KOPT-K1 (cell line): ENCODE results near the gene MYO9A.
"Not testable (repeated sequence)": the region's sequence is repeated elsewhere in the genome, so short reads cannot be mapped to it uniquely, and the experiment has no call there.

ENCODE experiments used
- H3K27ac ChIP-seq: fragments of 200-600 bp; sonication (generic); 2 replicates; pipeline ENCODE4 v1.5.1; 2016; ENCODE audit warnings: antibody characterized with exemption, mild to moderate bottlenecking, low read depth, low read length; ENCODE audit not compliant: poor library complexity, severe bottlenecking
- H3K36me3 ChIP-seq: fragments of 200-600 bp; sonication (generic); 2 replicates; pipeline ENCODE4 v1.5.1; 2017; ENCODE audit warnings: antibody characterized with exemption, mild to moderate bottlenecking, low read length, moderate library complexity; ENCODE audit not compliant: insufficient read depth
- H3K9me3 ChIP-seq: fragments of 200-600 bp; sonication (generic); 2 replicates; pipeline ENCODE4 v1.5.1; 2017; ENCODE audit warnings: antibody characterized with exemption, low read length, mild to moderate bottlenecking; ENCODE audit not compliant: insufficient read depth, poor library complexity, severe bottlenecking

Gene MYO9A

GRCh38 chr15:72082176-72082575 is 35.8 kb downstream of the MYO9A start:
- no peak overlapping the region for H3K27ac ChIP-seq
- H3K9me3 ChIP-seq, result peaks cover 4% of the 10 kb centered on the region

GRCh38 chr15:72078887-72079286 is 39.1 kb downstream of the MYO9A start:
- Histone ChIP-seq H3K36me3 (no peaks in the 10 kb centered on the region), H3K9me3 (no peaks in the 10 kb centered on the region), H3K27ac (peak overlapping the region; percentile 60)

More at GRCh38 chr15:72082176-72082575, 35.8 kb downstream of the MYO9A start:
- H3K36me3 ChIP-seq, result no peaks in the 10 kb centered on the region

GRCh38 chr15:72077950-72078349 is 40.0 kb downstream of the MYO9A start:
- H3K36me3 ChIP-seq, result no peaks in the 10 kb centered on the region
- peak overlapping the region; percentile 60 for H3K27ac ChIP-seq

GRCh38 chr15:72074335-72075060 is 43.5 kb downstream of the MYO9A start:
- H3K27ac ChIP-seq, result no peak overlapping the region
- no peaks in the 10 kb centered on the region for H3K36me3 ChIP-seq
- H3K9me3 ChIP-seq, result no peaks in the 10 kb centered on the region

More at GRCh38 chr15:72077950-72078349, 40.0 kb downstream of the MYO9A start:
- H3K9me3 ChIP-seq, result no peaks in the 10 kb centered on the region

GRCh38 chr15:72071448-72071825 is 46.5 kb downstream of the MYO9A start:
- not testable (repeated sequence) for H3K9me3 ChIP-seq, H3K36me3 ChIP-seq, H3K27ac ChIP-seq

- H3K9me3 ChIP-seq, result no peaks in the 10 kb centered on the region
- no peak overlapping the region for H3K27ac ChIP-seq
These were observed 47.0 kb downstream of the MYO9A start for GRCh38 chr15:72070817-72071447.

GRCh38 chr15:72068856-72069255 is 49.1 kb downstream of the MYO9A start:
- Histone ChIP-seq H3K36me3 (no peaks in the 10 kb centered on the region), H3K27ac (no peak overlapping the region), H3K9me3 (no peaks in the 10 kb centered on the region)

More at GRCh38 chr15:72070817-72071447, 47.0 kb downstream of the MYO9A start:
- no peaks in the 10 kb centered on the region for H3K36me3 ChIP-seq

GRCh38 chr15:72065801-72066200 is 52.1 kb downstream of the MYO9A start:
- no peaks in the 10 kb centered on the region for H3K9me3 ChIP-seq

GRCh38 chr15:72063186-72063585 is 54.8 kb downstream of the MYO9A start:
- H3K27ac ChIP-seq, result no peak overlapping the region
- no peaks in the 10 kb centered on the region for H3K9me3 ChIP-seq
- H3K36me3 ChIP-seq, result no peaks in the 10 kb centered on the region

More at GRCh38 chr15:72065801-72066200, 52.1 kb downstream of the MYO9A start:
- no peaks in the 10 kb centered on the region for H3K36me3 ChIP-seq
- no peak overlapping the region for H3K27ac ChIP-seq

- H3K9me3 ChIP-seq, result no peaks in the 10 kb centered on the region
- no peak overlapping the region for H3K27ac ChIP-seq
- no peaks in the 10 kb centered on the region for H3K36me3 ChIP-seq
These were observed 55.6 kb downstream of the MYO9A start for GRCh38 chr15:72062319-72062718.

GRCh38 chr15:72060687-72061250 is 57.2 kb downstream of the MYO9A start:
- no peaks in the 10 kb centered on the region for H3K36me3 ChIP-seq
- no peaks in the 10 kb centered on the region for H3K9me3 ChIP-seq
- no peak overlapping the region for H3K27ac ChIP-seq

- no peak overlapping the region for H3K27ac ChIP-seq
- no peaks in the 10 kb centered on the region for H3K36me3 ChIP-seq
- no peaks in the 10 kb centered on the region for H3K9me3 ChIP-seq
These were observed 59.4 kb downstream of the MYO9A start for GRCh38 chr15:72058585-72058984.

- Histone ChIP-seq H3K27ac (peak overlapping the region; percentile 60), H3K36me3 (no peaks in the 10 kb centered on the region), H3K9me3 (peaks cover 6% of the 10 kb centered on the region)
These were observed 60.3 kb downstream of the MYO9A start for GRCh38 chr15:72057548-72058091.

- H3K27ac ChIP-seq, H3K36me3 ChIP-seq: not testable (repeated sequence)
- peaks cover 20% of the 10 kb centered on the region for H3K9me3 ChIP-seq
These were observed 61.7 kb downstream of the MYO9A start for GRCh38 chr15:72056217-72056616.

- peaks cover 20% of the 10 kb centered on the region for H3K9me3 ChIP-seq
- H3K36me3 ChIP-seq, H3K27ac ChIP-seq: not testable (repeated sequence)
These were observed 64.7 kb downstream of the MYO9A start for GRCh38 chr15:72053297-72053696.
